Upper lobe of left lung (tissue), 6 donors: Measurements from ENCODE around the gene B3GNT5. TPM values are rescaled to one million over a fixed set of nuclear protein-coding genes. Genes with fewer than 3 reads are reported as not detected.

Experiments used
- ATAC-seq, 2 donors: fragments of 200-7000 bp; cut with Tn5 transposase; one replicate each; pipeline ENCODE4 v1.9.1; 2022; ENCODE audit warnings: mild to moderate bottlenecking in 2 of 2, moderate library complexity in 2 of 2; ENCODE audit not compliant: low FRiP score in 2 of 2
- DNase-seq, 2 donors: peaks; one replicate each; pipeline ENCODE4 v3.0.0-alpha.2; 2019 to 2020
- H3K27ac ChIP-seq, 4 donors: fragments of 200-600 bp; sonication (generic); one replicate each; pipeline ENCODE4 v1.5.1; 2016 to 2019
- H3K27me3 ChIP-seq, 4 donors: fragments of 200-600 bp; sonication (generic); one replicate each; pipeline ENCODE4 v1.5.1; 2017 to 2019
- H3K36me3 ChIP-seq, 4 donors: fragments of 200-600 bp; sonication (generic); one replicate each; pipeline ENCODE4 v1.5.1; 2016 to 2019
- H3K4me1 ChIP-seq, 4 donors: fragments of 200-600 bp; sonication (generic); one replicate each; pipeline ENCODE4 v1.5.1; 2018 to 2019
- H3K4me3 ChIP-seq, 4 donors: fragments of 200-600 bp; sonication (generic); one replicate each; pipeline ENCODE4 v1.5.1; 2017 to 2019; ENCODE audit warnings: mild to moderate bottlenecking in 2 of 4, moderate library complexity in 1 of 4
- H3K9me3 ChIP-seq, 4 donors: fragments of 200-600 bp; sonication (generic); one replicate each; pipeline ENCODE4 v1.5.1; 2018 to 2019
- CTCF ChIP-seq, 6 experiments: fragments of 450-650 bp in 4 of 6; fragments of 200-600 bp in 2 of 6; sonication (generic) in 2 of 6; IDR thresholded peaks; one replicate each; pipeline ENCODE4 v1.5.1; 2016 to 2019; ENCODE audit warnings: antibody characterized with exemption in 6 of 6
- EP300 ChIP-seq, 4 donors: sonication (generic); formaldehyde crosslinking; IDR thresholded peaks; one replicate each; pipeline ENCODE4 v1.5.1; 2017; ENCODE audit warnings: antibody characterized with exemption in 4 of 4, control low read depth in 2 of 4
- POLR2A ChIP-seq, 4 donors: fragments of 450-650 bp; IDR thresholded peaks; one replicate each; pipeline ENCODE4 v1.5.1; 2016 to 2017; ENCODE audit warnings: antibody characterized with exemption in 4 of 4, mild to moderate bottlenecking in 2 of 4
- POLR2AphosphoS5 ChIP-seq, 2 donors: sonication (generic); formaldehyde crosslinking; IDR thresholded peaks; one replicate each; pipeline ENCODE4 v1.5.1; 2017; ENCODE audit warnings: antibody characterized with exemption in 2 of 2
- WGBS, 2 donors: methylation state at CpG; one replicate each; pipeline ENCODE4 v1.1.5; 2017 to 2018; 5-methylcytosine and 5-hydroxymethylcytosine counted together
- total RNA-seq, 6 donors: library from RNA; depleted of rRNA in 4 of 6; stranded (reverse); fragments of >200 nt in 4 of 6; gene quantifications; one replicate each; pipeline versions ENCODE4 v1.1.0 to v1.2.1, GENCODE V29; 2016 to 2021
- donor health status: DM: no; HTN: no; CAD: no; lungs with moderate emphysema.
- donor health status: DM: no; HTN: yes; CAD: no; lungs with severe emphysema.

The B3GNT5 gene
- total RNA-seq, 6 donors from 2014 or later, result 15.7 to 44.5 (median 28.3) TPM

GRCh38 chr3:183307749-183308148 is 54.7 kb downstream of the B3GNT5 start:
- TF ChIP-seq POLR2A (IDR thresholded peaks at IDR 0.05) (no peak), POLR2AphosphoS5 (IDR thresholded peaks at IDR 0.05) (no peak), CTCF (IDR thresholded peaks at IDR 0.05) (no peak), EP300 (IDR thresholded peaks at IDR 0.05) (no peak)
- peak overlapping the region in 3 of 4 donors; percentile 17 to 79 (median 70) for H3K27ac ChIP-seq
- no peaks in the 10 kb centered on the region for H3K27me3 ChIP-seq
- no peak overlapping the region for H3K4me3 ChIP-seq
- 96 to 100% methylated on average over 2 of the region's 2 CpGs for WGBS, 2 donors
- no peaks in the 10 kb centered on the region for H3K9me3 ChIP-seq
- peaks cover 4 to 17% (median 10%) of the 10 kb centered on the region in 4 donors for H3K4me1 ChIP-seq
- no peak for DNase-seq
- ATAC-seq, result no peak
- no peaks in the 10 kb centered on the region for H3K36me3 ChIP-seq

GRCh38 chr3:183308751-183309150 is 55.7 kb downstream of the B3GNT5 start:
- DNase-seq (no peak), ATAC-seq (no peak)
- H3K27me3 ChIP-seq, result no peaks in the 10 kb centered on the region
- 69 to 74% methylated on average over 5 of the region's 5 CpGs for WGBS, 2 donors
- peaks cover 4 to 18% (median 12%) of the 10 kb centered on the region in 4 donors for H3K4me1 ChIP-seq
- no peaks in the 10 kb centered on the region for H3K9me3 ChIP-seq
- H3K36me3 ChIP-seq, result no peaks in the 10 kb centered on the region
- H3K27ac ChIP-seq, result no peak overlapping the region
- H3K4me3 ChIP-seq, result no peak overlapping the region
- no peak for TF ChIP-seq CTCF (IDR thresholded peaks at IDR 0.05)
- no peak for TF ChIP-seq POLR2AphosphoS5 (IDR thresholded peaks at IDR 0.05)
- TF ChIP-seq POLR2A (IDR thresholded peaks at IDR 0.05), result no peak
- TF ChIP-seq EP300 (IDR thresholded peaks at IDR 0.05), result no peak

- no peak overlapping the region for H3K27ac ChIP-seq
- peaks cover 4 to 23% (median 14%) of the 10 kb centered on the region in 4 donors for H3K4me1 ChIP-seq
- H3K36me3 ChIP-seq, result no peaks in the 10 kb centered on the region
- H3K4me3 ChIP-seq, result no peak overlapping the region
- TF ChIP-seq CTCF (IDR thresholded peaks at IDR 0.05) (no peak), POLR2A (IDR thresholded peaks at IDR 0.05) (no peak), POLR2AphosphoS5 (IDR thresholded peaks at IDR 0.05) (no peak), EP300 (IDR thresholded peaks at IDR 0.05) (no peak)
- H3K9me3 ChIP-seq, result no peaks in the 10 kb centered on the region
- H3K27me3 ChIP-seq, result no peaks in the 10 kb centered on the region
- ATAC-seq (no peak), DNase-seq (no peak)
- 87 to 100% methylated on average over 1 to 3 of the region's 5 CpGs for WGBS, 2 donors
Measured at GRCh38 chr3:183309276-183309675, 56.2 kb downstream of the B3GNT5 start.

GRCh38 chr3:183310936-183311335 is 57.9 kb downstream of the B3GNT5 start:
- WGBS, 2 donors, result 93 to 100% methylated on average over 3 of the region's 3 CpGs
- H3K4me3 ChIP-seq, result no peak overlapping the region
- no peak for TF ChIP-seq CTCF (IDR thresholded peaks at IDR 0.05)
- no peak for TF ChIP-seq POLR2A (IDR thresholded peaks at IDR 0.05)
- no peaks in the 10 kb centered on the region for H3K36me3 ChIP-seq
- no peaks in the 10 kb centered on the region for H3K27me3 ChIP-seq
- H3K9me3 ChIP-seq, result no peaks in the 10 kb centered on the region
- DNase-seq (no peak), ATAC-seq (no peak)
- no peak overlapping the region for H3K27ac ChIP-seq
- peaks cover 4 to 26% (median 14%) of the 10 kb centered on the region in 4 donors for H3K4me1 ChIP-seq

GRCh38 chr3:183312433-183312832 is 59.4 kb downstream of the B3GNT5 start:
- H3K9me3 ChIP-seq, result no peaks in the 10 kb centered on the region
- DNase-seq (no peak), ATAC-seq (no peak)
- H3K27me3 ChIP-seq, result no peaks in the 10 kb centered on the region
- TF ChIP-seq EP300 (IDR thresholded peaks at IDR 0.05) (no peak), CTCF (IDR thresholded peaks at IDR 0.05) (no peak), POLR2A (IDR thresholded peaks at IDR 0.05) (no peak), POLR2AphosphoS5 (IDR thresholded peaks at IDR 0.05) (no peak)
- WGBS, 2 donors, result 88 to 91% methylated on average over 1 to 2 of the region's 2 CpGs
- H3K4me1 ChIP-seq, result peaks cover 0 to 15% (median 5%) of the 10 kb centered on the region in 4 donors
- no peaks in the 10 kb centered on the region for H3K36me3 ChIP-seq
- no peak overlapping the region for H3K27ac ChIP-seq
- H3K4me3 ChIP-seq, result no peak overlapping the region
